Kidney capillary endothelial cell (primary cell): ENCODE measurements around the gene ZNF157.

Experiments used
- DNase-seq: peaks from one replicate; pipeline ENCODE4 v3.0.0-alpha.2; 2018; ENCODE audit warnings: low spot score

ZNF157 gene

DNA sequence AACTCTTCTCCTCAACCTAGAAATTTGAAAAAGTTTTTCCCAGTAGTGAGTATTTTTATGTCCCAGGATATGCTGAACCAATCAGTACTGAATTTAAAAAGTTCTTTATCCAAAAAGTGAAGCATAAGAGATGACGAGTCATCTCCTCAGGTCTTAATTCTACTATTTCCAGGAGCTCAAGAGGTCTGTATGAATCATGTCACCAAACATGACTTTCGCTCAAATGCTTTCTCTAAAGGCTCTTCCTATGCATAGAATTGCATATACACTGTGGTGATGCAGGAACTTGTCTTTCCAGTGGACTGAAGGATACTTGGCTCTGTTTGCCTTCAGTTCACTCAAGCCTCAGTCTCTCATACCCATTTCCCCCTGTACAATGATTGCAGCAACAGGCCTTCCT is 76.6 kb downstream of the ZNF157 start:
- no peak for DNase-seq

DNA sequence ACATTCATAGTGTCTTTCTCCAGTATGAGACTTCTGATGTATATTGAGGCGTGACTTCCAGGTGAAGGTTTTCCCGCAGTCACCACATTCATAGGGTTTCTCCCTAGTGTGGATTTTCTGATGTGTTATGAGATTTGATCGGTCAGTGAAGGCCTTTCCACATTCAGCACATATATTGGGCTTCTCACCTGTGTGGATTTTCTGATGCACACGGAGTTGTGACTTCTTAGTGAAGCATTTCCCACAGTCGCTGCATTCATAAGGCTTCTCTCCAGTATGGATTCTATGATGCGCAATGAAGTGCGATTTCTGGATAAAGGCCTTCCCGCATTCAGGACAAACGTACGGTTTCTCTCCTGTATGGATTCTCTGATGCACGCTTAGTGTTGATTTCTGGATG is 77.2 kb downstream of the ZNF157 start:
- DNase-seq, result no peak

DNA sequence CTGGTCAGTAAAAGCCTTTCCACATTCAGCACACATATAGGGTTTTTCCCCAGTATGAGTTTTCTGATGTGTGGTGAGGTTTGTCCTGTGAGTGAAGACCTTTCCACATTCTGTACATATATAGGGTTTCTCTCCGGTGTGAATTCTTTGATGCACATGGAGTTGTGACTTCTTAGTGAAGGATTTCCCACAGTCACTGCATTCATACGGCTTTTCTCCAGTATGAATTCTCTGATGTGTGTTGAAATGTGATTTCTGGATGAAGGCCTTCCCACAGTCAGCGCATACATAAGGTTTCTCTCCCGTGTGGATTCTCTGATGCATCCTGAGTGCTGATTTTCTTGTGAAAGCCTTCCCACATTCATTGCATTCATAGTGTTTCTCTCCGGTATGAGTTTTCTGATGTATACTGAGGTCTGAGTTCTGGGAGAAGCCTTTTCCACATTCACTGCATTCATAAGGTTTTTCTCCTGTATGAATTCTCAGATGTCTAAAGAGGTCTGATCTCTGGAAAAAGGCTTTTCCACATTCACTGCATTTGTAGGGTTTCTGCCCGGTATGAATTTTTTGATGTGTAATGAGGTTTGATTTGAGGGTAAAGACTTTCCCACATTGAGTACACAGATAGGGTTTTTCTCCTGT is 77.9 kb downstream of the ZNF157 start:
- no peak for DNase-seq

DNA sequence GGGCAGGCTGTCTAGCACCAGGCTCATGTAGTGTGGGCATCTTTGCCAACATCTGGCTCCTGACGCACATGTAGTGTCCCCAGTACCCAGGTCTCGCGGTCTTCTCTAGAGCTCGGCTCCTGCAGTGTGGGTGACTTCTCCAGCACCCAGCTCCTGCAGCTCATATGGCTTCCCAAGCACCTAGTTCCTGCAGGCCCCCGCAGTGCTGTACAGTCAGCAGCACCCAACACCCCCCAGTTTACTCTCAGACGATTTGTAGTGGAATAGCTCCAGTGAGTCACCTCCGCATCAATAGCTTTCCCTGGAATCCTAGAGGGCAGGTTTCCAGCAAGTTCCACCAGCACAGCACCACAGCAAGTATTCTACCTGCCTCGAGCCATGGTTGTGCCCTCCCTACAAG is 81.7 kb downstream of the ZNF157 start:
- no peak for DNase-seq

DNA sequence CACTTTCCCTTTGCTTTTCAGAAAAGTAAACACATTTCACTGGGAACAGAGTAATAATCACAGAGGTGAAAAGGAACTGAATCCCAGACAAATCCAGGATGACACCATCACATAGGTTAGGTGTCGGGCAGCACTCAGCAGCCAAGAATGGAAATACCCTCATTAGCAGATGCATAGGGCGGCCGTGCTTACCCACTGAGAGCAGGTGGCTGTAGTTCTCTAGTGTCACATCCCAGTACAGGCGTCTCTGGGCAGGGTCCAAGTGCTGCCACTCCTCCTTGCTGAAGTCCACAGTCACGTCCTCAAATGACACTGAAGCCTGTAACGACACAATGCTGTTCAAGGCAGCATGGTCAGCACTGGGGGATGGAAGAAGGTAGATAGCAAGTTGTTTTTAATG is 85.7 kb downstream of the ZNF157 start:
- no peak for DNase-seq

DNA sequence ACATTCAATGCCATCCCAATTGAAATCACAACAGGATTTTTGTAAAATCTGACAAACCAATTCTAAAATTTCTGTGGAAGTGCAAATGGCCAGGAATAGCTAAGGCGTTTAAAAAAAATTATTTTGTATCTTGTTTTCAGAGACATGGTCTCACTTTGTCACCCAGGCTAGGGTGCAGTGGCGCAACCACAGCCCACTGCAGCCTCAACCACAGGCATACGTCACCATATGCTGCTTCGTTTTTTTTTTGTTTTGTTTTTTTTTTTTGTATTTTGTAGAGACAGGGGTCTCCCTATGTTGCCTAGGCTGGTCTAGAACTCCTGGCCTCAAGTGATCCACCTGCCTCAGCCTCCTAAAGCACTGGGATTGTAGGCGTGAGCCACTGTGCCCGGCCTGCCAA is 88.2 kb downstream of the ZNF157 start:
- no peak for DNase-seq

DNA sequence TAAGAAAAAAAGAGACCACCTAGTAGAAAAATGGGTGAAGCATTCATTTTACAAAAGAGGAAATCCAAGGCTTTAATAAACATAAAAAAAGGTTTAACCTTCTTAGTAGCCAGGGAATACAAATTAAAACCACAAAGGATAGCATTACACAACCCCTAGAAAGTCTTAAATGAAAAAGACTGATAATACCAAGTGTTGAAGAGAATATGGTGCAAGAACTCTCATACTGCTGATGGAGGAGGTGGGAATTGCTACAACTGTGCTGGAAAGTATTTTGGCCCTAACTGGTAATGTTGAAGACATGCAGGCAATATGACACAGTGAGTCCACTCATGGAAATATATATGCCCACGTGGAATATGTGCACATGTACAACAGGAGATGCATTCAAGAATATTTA is 90.2 kb downstream of the ZNF157 start:
- no peak for DNase-seq
